SKM-1 (cell line): ENCODE data around the gene RRAS2.
"Not testable (repeated sequence)": the region's sequence is repeated elsewhere in the genome, so short reads cannot be mapped to it uniquely, and the experiment has no call there.

Experiments used
- DNase-seq: peaks from one replicate; lab custom pipeline; 2025; ENCODE audit not compliant: unreplicated experiment; lab: John Stamatoyannopoulos, UW

The RRAS2 gene

DNA sequence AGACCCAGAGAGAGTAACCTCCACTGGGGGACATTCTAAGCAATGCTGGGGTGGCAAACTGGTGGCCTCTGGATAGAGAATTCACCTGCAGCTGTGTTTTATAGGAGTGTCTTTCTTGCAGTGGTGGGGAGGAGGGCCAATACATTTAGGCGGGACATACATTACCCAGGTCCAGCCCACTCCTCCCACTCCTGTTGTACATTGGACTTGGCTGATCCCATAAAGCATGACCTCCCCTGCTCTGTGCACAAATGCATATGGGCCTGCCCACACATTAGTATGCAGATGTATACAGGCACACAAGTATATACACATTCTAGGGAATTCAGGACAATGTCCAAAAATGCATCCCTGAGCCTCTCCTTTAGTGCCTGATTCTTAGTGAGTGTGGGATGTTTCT, 99.1 kb downstream of the RRAS2 start:
- no peak for DNase-seq

GRCh38 chr11:14259186-14259784, 99.7 kb downstream of the RRAS2 start:
- no peak for DNase-seq

GRCh38 chr11:14258221-14258935, 100.6 kb downstream of the RRAS2 start:
- DNase-seq: no peak

DNA sequence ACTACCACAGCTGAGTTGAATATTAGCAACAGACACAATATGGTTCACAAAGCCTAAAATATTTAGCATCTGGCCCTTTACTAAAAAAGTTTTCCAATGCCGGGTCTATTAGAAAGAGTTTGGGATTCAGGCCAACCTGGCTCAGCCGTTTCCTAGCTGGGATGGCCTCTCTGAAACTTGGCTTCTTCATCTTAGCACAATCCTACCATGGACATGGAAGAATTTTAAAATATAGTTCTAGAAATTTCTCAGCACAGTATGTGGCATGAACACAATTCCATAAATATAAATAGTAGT, 103.8 kb downstream of the RRAS2 start:
- DNase-seq: no peak

- DNase-seq: no peak
These were observed 104.3 kb downstream of the RRAS2 start for GRCh38 chr11:14254533-14255237.

GRCh38 chr11:14253840-14254239, 105.1 kb downstream of the RRAS2 start:
- DNase-seq: no peak

DNA sequence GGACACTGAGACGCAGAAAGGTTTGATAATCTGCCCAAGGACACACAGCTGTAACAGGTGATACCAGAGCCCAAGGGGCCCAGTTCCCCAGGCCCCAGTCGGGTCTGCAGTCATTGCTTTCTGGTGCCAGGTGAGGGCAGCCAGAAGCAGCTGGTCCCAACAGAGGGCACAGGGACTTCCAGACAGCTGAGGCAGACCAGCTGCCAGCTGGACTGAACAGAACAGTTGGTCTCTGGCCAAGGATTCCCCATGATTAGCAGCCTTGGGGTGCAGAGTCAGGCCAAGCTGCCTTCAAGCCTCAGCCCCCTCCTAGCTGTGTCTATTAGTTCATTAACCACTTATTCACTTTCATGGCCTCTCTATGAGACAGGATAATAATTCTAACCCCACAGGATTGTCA, 105.6 kb downstream of the RRAS2 start:
- DNase-seq: no peak

- DNase-seq: not testable (repeated sequence)
These were observed 106.5 kb downstream of the RRAS2 start for GRCh38 chr11:14252501-14252900.

- no peak for DNase-seq
These were observed 107.2 kb downstream of the RRAS2 start for GRCh38 chr11:14251754-14252153.

DNA sequence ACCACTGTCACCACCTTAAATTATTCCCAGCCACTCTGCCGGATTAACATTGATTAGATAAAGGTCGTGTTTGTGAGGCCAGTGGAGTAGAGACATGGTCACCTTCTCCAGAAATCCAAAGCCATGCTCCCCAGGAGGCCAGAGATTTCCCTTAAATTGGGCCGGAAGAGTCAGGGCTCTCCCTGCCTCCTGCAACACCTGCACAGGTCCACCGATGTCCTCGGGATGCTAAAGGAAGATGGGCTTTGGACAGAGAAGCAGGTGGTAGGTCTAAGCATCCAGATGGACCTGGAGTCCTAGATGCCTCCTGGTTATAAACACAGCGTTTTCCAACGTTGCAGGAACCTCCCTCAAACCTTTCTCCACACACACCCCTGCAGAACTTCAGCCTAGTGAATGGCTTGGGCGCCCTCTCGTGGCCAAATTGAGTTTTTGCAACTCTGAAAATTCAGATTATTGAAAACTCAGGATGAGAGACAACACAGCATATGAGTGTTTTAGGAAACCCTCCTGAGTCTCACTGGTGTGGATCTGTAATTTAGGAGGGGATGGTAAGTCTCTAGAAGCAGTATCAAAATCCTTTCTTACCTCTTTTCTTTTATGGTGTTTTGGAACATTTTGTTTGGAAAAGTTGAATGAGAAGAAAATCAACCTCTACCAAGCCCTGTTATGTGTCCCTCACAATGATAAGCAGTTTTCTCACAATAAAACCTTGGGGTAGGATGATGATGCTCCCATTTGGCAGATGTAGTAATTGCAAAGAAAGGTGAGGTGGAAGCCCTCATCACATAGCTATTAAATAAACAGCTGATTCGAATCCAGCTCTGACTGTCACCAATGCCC, 109.6 kb downstream of the RRAS2 start:
- peak; percentile 37 for DNase-seq

GRCh38 chr11:14248580-14248981, 110.4 kb downstream of the RRAS2 start:
- no peak for DNase-seq

- DNase-seq: no peak
These were observed 113.5 kb downstream of the RRAS2 start for GRCh38 chr11:14245444-14245843.

GRCh38 chr11:14244926-14245325, 114.1 kb downstream of the RRAS2 start:
- no peak for DNase-seq

DNA sequence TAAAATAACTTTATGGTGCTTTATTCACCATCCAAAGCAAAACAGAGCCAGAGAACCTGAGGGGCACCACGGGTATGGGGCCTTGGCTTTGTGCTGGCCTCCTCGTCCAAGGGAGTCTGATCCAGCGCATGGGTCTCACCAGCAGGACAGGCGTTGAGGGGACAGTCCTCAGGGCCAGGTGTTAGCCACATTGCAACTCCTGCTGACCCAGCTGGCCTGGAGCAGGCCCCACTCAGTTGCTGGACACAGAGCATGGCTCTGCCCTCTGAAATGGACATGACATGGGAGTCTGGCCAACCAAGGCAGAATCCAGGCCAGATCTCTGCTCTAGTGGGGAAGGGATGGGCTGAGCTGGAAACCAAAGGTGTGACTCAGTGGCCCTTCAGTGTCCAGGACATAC, 116.2 kb downstream of the RRAS2 start:
- DNase-seq: no peak

DNA sequence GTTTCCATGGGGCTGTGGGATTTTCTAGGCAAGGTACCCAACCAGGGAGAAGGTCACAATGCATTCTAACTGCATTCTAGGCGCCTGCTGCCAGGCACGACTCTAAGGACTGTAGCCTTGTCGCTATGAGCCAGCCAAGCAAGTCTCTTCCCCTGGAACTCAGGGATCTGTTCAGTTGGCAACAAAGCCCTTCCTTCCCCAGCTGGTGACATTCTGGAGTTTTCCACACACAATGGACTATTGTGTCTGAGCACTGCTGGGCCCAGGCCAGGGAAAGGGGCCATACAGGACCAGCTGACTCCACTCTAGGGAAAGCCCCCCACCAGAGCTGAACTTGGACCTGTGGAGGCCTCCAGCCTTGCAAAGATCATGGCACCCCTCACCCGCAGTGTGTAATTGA, 116.8 kb downstream of the RRAS2 start:
- DNase-seq: no peak

GRCh38 chr11:14240951-14241350, 118.0 kb downstream of the RRAS2 start:
- no peak for DNase-seq

DNA sequence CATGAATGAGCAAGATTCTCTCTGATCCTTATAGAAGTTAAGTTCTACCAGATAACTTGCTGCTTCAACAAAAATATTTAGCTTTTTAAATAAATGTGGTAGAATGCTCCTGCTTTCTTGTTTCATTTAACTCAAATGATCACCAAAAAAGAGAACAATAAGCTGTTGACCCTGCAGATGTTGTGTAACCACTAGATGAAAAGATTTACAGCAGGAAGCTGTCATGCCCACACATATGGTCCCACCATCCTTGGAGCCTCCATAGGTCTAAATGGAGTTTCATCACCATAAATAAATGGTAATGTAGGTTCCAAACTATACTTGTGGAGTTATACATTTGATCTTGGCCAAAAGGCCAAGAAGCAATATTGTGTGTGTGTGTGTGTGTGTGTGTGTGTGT, 118.8 kb downstream of the RRAS2 start:
- DNase-seq: no peak

GRCh38 chr11:14237444-14237961, 121.5 kb downstream of the RRAS2 start:
- no peak for DNase-seq

GRCh38 chr11:14235701-14236100, 123.3 kb downstream of the RRAS2 start:
- DNase-seq: no peak

DNA sequence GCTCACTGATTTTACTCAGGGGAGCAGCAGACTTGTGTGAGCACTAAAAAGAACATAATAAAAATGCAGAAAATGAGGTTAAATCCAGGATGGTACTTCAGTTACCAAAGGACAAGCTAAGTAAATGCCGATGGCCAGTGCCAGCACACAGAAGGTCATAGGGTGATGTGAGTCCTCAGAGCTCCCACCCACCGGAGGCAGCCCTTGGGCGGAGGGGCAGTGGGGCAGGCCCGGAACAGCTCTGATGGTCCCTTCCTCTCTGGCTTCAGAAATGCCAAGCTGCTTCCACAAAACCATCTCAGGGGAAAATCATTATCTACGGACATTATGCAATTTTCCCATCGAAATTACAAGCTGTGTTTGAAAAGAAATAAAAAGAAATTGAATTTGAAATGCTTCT, 124.5 kb downstream of the RRAS2 start:
- no peak for DNase-seq

GRCh38 chr11:14232652-14233051, 126.3 kb downstream of the RRAS2 start:
- DNase-seq: no peak
